ENCODE results near the gene AHI1.

- TF ChIP-seq POLR2A (IDR thresholded peaks at IDR 0.05) (no peak), CTCF (IDR thresholded peaks at IDR 0.05) (no peak)
Measured at GRCh38 chr6:135270676-135271536, 226.6 kb downstream of the AHI1 start.

All from testis (tissue), 2 donors.